GM11168 (cell line): ENCODE measurements around the gene OGFOD1.

Experiments
- in situ Hi-C: fragments of 300-500 bp; cut with MboI; formaldehyde crosslinking; loops from one replicate; pipeline ENCODE4 v1.12.0; 2022; ENCODE audit warnings: low sequenced_read_pairs; ENCODE audit not compliant: unreplicated experiment

Gene OGFOD1

DNA sequence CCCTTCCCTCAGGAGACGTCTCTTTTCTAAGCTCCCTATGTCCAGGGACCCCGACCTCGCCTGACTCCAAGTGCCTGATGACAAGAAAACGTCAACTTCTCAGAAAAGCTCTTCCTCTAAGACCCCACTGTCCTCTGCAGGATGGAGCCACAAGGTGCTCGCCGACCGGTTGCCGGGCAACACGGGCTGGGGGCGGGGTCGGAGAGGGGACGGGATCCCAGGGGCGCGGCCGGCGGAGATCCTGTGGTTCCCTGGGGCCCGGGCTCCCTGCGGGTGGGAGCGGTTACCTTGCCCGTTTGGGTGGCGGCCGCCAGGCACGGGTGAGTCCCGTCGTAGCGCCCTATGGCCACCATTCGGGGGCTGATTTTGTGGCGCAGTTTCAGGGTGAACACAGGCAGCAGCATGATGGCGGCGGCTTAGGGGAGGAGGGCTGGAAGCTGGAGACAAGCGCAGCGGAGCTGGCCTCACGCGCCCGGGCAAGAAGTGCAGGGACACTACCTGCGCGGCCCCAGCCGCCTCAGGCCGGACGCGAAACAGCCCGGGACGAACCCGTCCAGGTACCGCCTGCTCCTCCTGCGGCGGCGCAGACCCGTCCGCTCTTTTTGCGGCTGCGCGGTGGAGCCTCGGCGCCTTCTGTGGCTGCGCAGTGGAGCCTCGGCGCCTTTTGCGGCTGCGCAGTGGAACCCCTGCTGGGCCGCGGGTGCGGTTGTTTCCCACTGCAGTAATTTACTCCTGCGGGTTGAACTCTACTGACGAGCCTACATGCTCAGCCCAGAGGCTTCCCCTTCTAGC is 68.3 kb downstream of the OGFOD1 start, which contains the start of gene BBS2:
TSS of gene BBS2 (minus strand) at position 566 of the 792 bp plus-strand sequence. CDS start at position 404, 162 bp downstream.
- in situ Hi-C loops, result no loop called here

GRCh38 chr16:56520251-56520577 is 68.9 kb downstream of the OGFOD1 start:
- in situ Hi-C loops, result no loop called here

GRCh38 chr16:56525236-56525635 is 73.9 kb downstream of the OGFOD1 start:
- in situ Hi-C loops, result no loop called here
